Sigmoid colon (tissue), 7 donors: ENCODE measurements around the gene USP22. TPM values are rescaled to one million over a fixed set of nuclear protein-coding genes. Genes with fewer than 3 reads are reported as not detected.

ENCODE experiments used
- DNase-seq: peaks from one replicate; pipeline ENCODE4 v3.0.0-alpha.2; 2019
- H3K27ac ChIP-seq, 4 donors: fragments of 200-600 bp; sonication (generic); one replicate each; pipeline ENCODE4 v1.5.1; 2016 to 2019; ENCODE audit warnings: mild to moderate bottlenecking in 1 of 4
- H3K27me3 ChIP-seq, 3 donors: fragments of 200-600 bp; sonication (generic); one replicate each; pipeline ENCODE4 v1.5.1; 2019; ENCODE audit warnings: mild to moderate bottlenecking in 1 of 3
- H3K36me3 ChIP-seq, 4 donors: fragments of 200-600 bp; sonication (generic); one replicate each; pipeline ENCODE4 v1.5.1; 2016 to 2019
- H3K4me1 ChIP-seq, 4 donors: fragments of 200-600 bp; sonication (generic); one replicate each; pipeline ENCODE4 v1.5.1; 2017 to 2019
- H3K4me3 ChIP-seq, 4 donors: fragments of 200-600 bp; sonication (generic); one replicate each; pipeline ENCODE4 v1.5.1; 2017 to 2019; ENCODE audit warnings: mild to moderate bottlenecking in 2 of 4, moderate library complexity in 1 of 4
- H3K9me3 ChIP-seq, 4 donors: fragments of 200-600 bp in 3 of 4; sonication (generic) in 3 of 4; one replicate each; pipeline versions ENCODE4 v1.5.1 to v1.6.1; 2013 to 2019
- EP300 ChIP-seq, 4 donors: sonication (generic); formaldehyde crosslinking; IDR thresholded peaks; one replicate each; pipeline ENCODE4 v1.6.1; 2017; ENCODE audit warnings: antibody characterized with exemption in 4 of 4
- POLR2A ChIP-seq, 2 donors: fragments of 450-650 bp; IDR thresholded peaks; one replicate each; pipeline ENCODE4 v1.6.1; 2016; ENCODE audit warnings: antibody characterized with exemption in 2 of 2, mild to moderate bottlenecking in 2 of 2, moderate library complexity in 2 of 2
- POLR2AphosphoS5 ChIP-seq, 4 donors: sonication (generic); formaldehyde crosslinking; IDR thresholded peaks; one replicate each; pipeline ENCODE4 v1.6.1; 2017; ENCODE audit warnings: antibody characterized with exemption in 4 of 4
- WGBS, 2 donors: extraction: QIAGEN DNeasy Blood & Tissue Kit; methylation state at CpG; one replicate each; pipeline ENCODE4 v1.1.7; 2013; 5-methylcytosine and 5-hydroxymethylcytosine counted together
- intact Hi-C: fragments of 100-400 bp; cut with DNase I; formaldehyde crosslinking; loops from one replicate; pipeline ENCODE4 v1.15.1; 2023
- polyA plus RNA-seq, 3 donors: library from polyadenylated mRNA; stranded (reverse); fragments of 200-250 nt; gene quantifications; one replicate each; pipeline ENCODE4 v1.2.3, GENCODE V29; 2013
- total RNA-seq, 4 donors: library from RNA; depleted of rRNA; stranded (reverse); fragments of >200 nt; gene quantifications; one replicate each; pipeline ENCODE4 v1.1.0, GENCODE V29; 2016
- TF ChIP-seq, protein P1 (sequence below), 4 experiments: fragments of 450-650 bp in 3 of 4; fragments of 200-600 bp in 1 of 4; IDR thresholded peaks; one replicate each; pipeline ENCODE4 v1.5.1; 2016 to 2019; ENCODE audit warnings: antibody characterized with exemption in 4 of 4, mild to moderate bottlenecking in 3 of 4, moderate library complexity in 2 of 4
- donor health status: healthy with polysubstance abuse.
- donor health status: Bipolar disorder and iron deficiency.
- donor health status: healthy.

The USP22 gene
- total and polyA plus RNA-seq, 7 donors, result 25.2 to 84.2 (median 71.2) TPM

- TF ChIP-seq, protein P1, sequence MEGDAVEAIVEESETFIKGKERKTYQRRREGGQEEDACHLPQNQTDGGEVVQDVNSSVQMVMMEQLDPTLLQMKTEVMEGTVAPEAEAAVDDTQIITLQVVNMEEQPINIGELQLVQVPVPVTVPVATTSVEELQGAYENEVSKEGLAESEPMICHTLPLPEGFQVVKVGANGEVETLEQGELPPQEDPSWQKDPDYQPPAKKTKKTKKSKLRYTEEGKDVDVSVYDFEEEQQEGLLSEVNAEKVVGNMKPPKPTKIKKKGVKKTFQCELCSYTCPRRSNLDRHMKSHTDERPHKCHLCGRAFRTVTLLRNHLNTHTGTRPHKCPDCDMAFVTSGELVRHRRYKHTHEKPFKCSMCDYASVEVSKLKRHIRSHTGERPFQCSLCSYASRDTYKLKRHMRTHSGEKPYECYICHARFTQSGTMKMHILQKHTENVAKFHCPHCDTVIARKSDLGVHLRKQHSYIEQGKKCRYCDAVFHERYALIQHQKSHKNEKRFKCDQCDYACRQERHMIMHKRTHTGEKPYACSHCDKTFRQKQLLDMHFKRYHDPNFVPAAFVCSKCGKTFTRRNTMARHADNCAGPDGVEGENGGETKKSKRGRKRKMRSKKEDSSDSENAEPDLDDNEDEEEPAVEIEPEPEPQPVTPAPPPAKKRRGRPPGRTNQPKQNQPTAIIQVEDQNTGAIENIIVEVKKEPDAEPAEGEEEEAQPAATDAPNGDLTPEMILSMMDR (IDR thresholded peaks at IDR 0.05), result no peak
- no peak for TF ChIP-seq POLR2A (IDR thresholded peaks at IDR 0.05)
- no peak for TF ChIP-seq EP300 (IDR thresholded peaks at IDR 0.05)
- TF ChIP-seq POLR2AphosphoS5 (IDR thresholded peaks at IDR 0.05), result no peak
- Histone ChIP-seq H3K36me3 (no peaks in the 10 kb centered on the region), H3K9me3 (no peaks in the 10 kb centered on the region), H3K4me1 (peaks cover 0 to 10% (median 4%) of the 10 kb centered on the region in 4 donors), H3K4me3 (no peak overlapping the region), H3K27ac (no peak overlapping the region), H3K27me3 (no peaks in the 10 kb centered on the region)
- intact Hi-C loops, result no loop called here
- 88 to 90% methylated on average over 5 of the region's 5 CpGs for WGBS, 2 donors
- DNase-seq, result no peak
Measured at GRCh38 chr17:20987511-20987910, 55.3 kb downstream of the USP22 start.

DNA sequence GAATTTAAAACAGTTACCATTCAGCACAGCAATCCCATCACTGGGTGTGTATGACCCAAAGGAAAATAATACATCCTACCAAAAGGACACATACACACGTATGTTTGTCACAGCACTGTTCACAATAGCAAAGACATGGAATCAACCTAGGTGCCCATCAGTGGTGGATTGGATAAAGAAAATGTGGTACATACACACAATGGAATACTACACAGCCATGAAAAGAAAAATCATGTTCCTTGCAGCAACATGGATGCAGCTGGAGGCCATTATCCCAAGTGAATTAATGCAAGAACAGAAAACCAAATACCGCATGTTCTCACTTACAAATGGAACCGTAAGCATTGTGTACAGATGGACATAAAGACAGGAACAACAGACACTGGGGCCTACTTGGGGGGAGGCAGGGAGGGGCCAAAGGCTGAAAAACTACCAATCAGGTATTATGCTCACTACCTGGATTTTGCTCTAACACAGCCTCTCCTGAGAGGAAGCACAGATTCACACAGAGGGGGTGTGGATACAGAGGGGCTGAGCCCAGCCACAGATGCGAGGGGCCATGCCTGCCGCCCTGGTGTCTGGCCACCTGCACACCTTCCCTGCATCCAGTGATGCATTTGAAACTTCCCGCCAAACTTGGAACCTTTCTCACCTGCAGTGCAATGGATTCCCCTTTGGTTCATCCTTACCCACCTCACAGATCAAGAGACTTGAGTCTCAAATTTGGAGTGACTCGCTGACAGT lies 55.9 kb downstream of the USP22 start:
- TF ChIP-seq, protein P1 (IDR thresholded peaks at IDR 0.05), result no peak
- TF ChIP-seq POLR2AphosphoS5 (IDR thresholded peaks at IDR 0.05) (no peak), EP300 (IDR thresholded peaks at IDR 0.05) (no peak), POLR2A (IDR thresholded peaks at IDR 0.05) (no peak)
- Histone ChIP-seq H3K27ac (no peak overlapping the region), H3K27me3 (no peaks in the 10 kb centered on the region), H3K36me3 (no peaks in the 10 kb centered on the region), H3K4me3 (no peak overlapping the region), H3K4me1 (peaks cover 0 to 7% (median 0%) of the 10 kb centered on the region in 4 donors), H3K9me3 (no peaks in the 10 kb centered on the region)
- whole genome bisulfite sequencing, 2 donors, result 94 to 95% methylated on average over 7 of the region's 7 CpGs
- intact Hi-C loops, result no loop called here
- no peak for DNase-seq

GRCh38 chr17:20983359-20983637 lies 59.5 kb downstream of the USP22 start:
- H3K27me3 ChIP-seq, result peaks cover 0 to 9% (median 0%) of the 10 kb centered on the region in 3 donors
- no peaks in the 10 kb centered on the region for H3K9me3 ChIP-seq
- no peak overlapping the region for H3K27ac ChIP-seq
- intact Hi-C loops, result no loop called here
- H3K4me3 ChIP-seq, result no peak overlapping the region
- TF ChIP-seq EP300 (IDR thresholded peaks at IDR 0.05) (no peak), POLR2A (IDR thresholded peaks at IDR 0.05) (no peak), POLR2AphosphoS5 (IDR thresholded peaks at IDR 0.05) (no peak)
- TF ChIP-seq, protein P1 (IDR thresholded peaks at IDR 0.05), result no peak
- DNase-seq, result no peak
- 84 to 85% methylated on average over 3 of the region's 3 CpGs for WGBS, 2 donors
- H3K4me1 ChIP-seq, result no peaks in the 10 kb centered on the region
- no peaks in the 10 kb centered on the region for H3K36me3 ChIP-seq

DNA sequence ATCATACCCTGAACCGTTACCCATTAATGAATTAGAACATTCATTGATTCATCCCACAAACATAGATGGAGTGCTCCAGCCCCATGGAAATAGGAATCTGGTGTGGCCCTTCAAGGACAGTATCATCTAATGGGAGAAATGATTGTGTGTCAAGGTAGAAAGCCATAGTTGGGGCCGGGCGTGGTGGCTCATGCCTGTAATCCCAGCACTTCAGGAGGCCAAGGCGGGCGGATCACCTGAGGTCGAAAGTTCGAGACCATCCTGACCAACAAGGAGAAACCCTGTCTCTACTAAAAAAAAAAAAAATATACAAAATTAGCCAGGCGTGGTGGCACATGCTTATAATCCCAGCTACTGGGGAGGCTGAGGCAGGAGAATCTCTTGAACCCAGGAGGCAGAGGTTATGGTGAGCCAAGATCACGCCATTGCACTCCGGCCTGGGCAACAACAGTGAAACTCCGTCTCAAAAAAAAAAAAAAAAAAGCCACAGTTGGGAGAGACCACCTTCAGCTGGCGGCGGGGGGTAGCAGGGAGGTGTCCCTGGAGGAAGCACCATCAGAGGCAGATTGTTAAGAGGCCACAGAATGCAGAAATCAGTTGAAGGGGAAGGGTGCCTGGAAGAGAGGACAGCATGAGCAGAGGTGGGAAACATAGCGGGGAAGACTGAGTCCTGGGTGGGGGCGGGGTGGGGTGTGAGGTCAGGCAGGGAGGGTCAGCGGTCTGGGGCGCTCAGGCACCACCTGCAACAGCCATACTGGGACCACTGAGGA lies 60.0 kb downstream of the USP22 start:
- no peak overlapping the region for H3K4me3 ChIP-seq
- no peaks in the 10 kb centered on the region for H3K9me3 ChIP-seq
- no peak overlapping the region for H3K27ac ChIP-seq
- no peak for TF ChIP-seq POLR2AphosphoS5 (IDR thresholded peaks at IDR 0.05)
- no peak for TF ChIP-seq POLR2A (IDR thresholded peaks at IDR 0.05)
- no peak for TF ChIP-seq EP300 (IDR thresholded peaks at IDR 0.05)
- TF ChIP-seq, protein P1 (IDR thresholded peaks at IDR 0.05), result no peak
- no peaks in the 10 kb centered on the region for H3K4me1 ChIP-seq
- no peak for DNase-seq
- H3K27me3 ChIP-seq, result peaks cover 0 to 9% (median 0%) of the 10 kb centered on the region in 3 donors
- intact Hi-C loops, result no loop called here
- 92 to 93% methylated on average over 17 of the region's 17 CpGs for WGBS, 2 donors
- H3K36me3 ChIP-seq, result no peaks in the 10 kb centered on the region
